C4-2B (cell line): ENCODE data around the gene SUCLA2.

Source experiments
- ZFX ChIP-seq: fragments of 450-650 bp; IDR thresholded peaks from 2 replicates; pipeline ENCODE4 v1.6.1; 2017
- TF ChIP-seq, protein P1 (sequence below): fragments of 450-650 bp; conservative IDR thresholded peaks from 2 replicates; pipeline ENCODE4 v1.5.1; 2017; ENCODE audit warnings: mild to moderate bottlenecking

- TF ChIP-seq, protein P1, sequence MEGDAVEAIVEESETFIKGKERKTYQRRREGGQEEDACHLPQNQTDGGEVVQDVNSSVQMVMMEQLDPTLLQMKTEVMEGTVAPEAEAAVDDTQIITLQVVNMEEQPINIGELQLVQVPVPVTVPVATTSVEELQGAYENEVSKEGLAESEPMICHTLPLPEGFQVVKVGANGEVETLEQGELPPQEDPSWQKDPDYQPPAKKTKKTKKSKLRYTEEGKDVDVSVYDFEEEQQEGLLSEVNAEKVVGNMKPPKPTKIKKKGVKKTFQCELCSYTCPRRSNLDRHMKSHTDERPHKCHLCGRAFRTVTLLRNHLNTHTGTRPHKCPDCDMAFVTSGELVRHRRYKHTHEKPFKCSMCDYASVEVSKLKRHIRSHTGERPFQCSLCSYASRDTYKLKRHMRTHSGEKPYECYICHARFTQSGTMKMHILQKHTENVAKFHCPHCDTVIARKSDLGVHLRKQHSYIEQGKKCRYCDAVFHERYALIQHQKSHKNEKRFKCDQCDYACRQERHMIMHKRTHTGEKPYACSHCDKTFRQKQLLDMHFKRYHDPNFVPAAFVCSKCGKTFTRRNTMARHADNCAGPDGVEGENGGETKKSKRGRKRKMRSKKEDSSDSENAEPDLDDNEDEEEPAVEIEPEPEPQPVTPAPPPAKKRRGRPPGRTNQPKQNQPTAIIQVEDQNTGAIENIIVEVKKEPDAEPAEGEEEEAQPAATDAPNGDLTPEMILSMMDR = no peak
- TF ChIP-seq ZFX = no peak
Observed at GRCh38 chr13:47959468-47960247, 41.4 kb downstream of the SUCLA2 start.
